ENCODE results near the gene PCNT.

PCNT gene

GRCh38 chr21:46323710-46324389, at the start of gene PCNT, which contains the start of gene C21orf58:
Gene PCNT (plus strand): TSS chr21:46324156. CDS start chr21:46324229, 73 bp downstream.
Gene C21orf58 (minus strand): TSS chr21:46323870. CDS start chr21:46322738, 1,132 bp downstream.
- WGBS (ENCODE audit: insufficient coverage, insufficient read length) = no CpG with 5 or more reads among the region's 76 CpGs
- Histone ChIP-seq H3K4me3 (ENCODE audit: low read length) (peak within 1 kb of the TSS; percentile 95), H3K36me3 (ENCODE audit: control insufficient read depth, insufficient read depth, low read length) (no peaks in the 10 kb centered on the region), H3K4me1 (ENCODE audit: control insufficient read depth, insufficient read depth, low read length) (peaks cover 4% of the 10 kb centered on the region), H3K27me3 (ENCODE audit: control insufficient read depth, insufficient read depth, low read length) (no peaks in the 10 kb centered on the region), H3K9me3 (ENCODE audit: control insufficient read depth, insufficient read depth, low read length) (no peaks in the 10 kb centered on the region), H3K27ac (ENCODE audit: low read length) (no peak within 1 kb of the TSS)
- peak; percentile 94 for DNase-seq (ENCODE audit: low read depth, low spot score)

GRCh38 chr21:46274797-46275390, 49.1 kb upstream of the PCNT start:
- no peak for DNase-seq (ENCODE audit: low read depth, low spot score)
- H3K27me3 ChIP-seq (ENCODE audit: control insufficient read depth, insufficient read depth, low read length) = no peaks in the 10 kb centered on the region
- no peak overlapping the region for H3K4me3 ChIP-seq (ENCODE audit: low read length)
- WGBS (ENCODE audit: insufficient coverage, insufficient read length) = no CpG with 5 or more reads among the region's 11 CpGs
- no peaks in the 10 kb centered on the region for H3K9me3 ChIP-seq (ENCODE audit: control insufficient read depth, insufficient read depth, low read length)
- peaks cover 25% of the 10 kb centered on the region for H3K36me3 ChIP-seq (ENCODE audit: control insufficient read depth, insufficient read depth, low read length)
- H3K27ac ChIP-seq (ENCODE audit: low read length) = no peak overlapping the region
- no peaks in the 10 kb centered on the region for H3K4me1 ChIP-seq (ENCODE audit: control insufficient read depth, insufficient read depth, low read length)

GRCh38 chr21:46284077-46284644, 39.8 kb upstream of the PCNT start:
- Histone ChIP-seq H3K27ac (ENCODE audit: low read length) (no peak overlapping the region), H3K36me3 (ENCODE audit: control insufficient read depth, insufficient read depth, low read length) (peaks cover 7% of the 10 kb centered on the region)
- no peak for DNase-seq (ENCODE audit: low read depth, low spot score)

GRCh38 chr21:46284733-46285132, 39.2 kb upstream of the PCNT start:
- Histone ChIP-seq H3K27me3 (ENCODE audit: control insufficient read depth, insufficient read depth, low read length) (no peaks in the 10 kb centered on the region), H3K27ac (ENCODE audit: low read length) (no peak overlapping the region), H3K4me3 (ENCODE audit: low read length) (no peak overlapping the region), H3K4me1 (ENCODE audit: control insufficient read depth, insufficient read depth, low read length) (no peaks in the 10 kb centered on the region), H3K36me3 (ENCODE audit: control insufficient read depth, insufficient read depth, low read length) (peaks cover 2% of the 10 kb centered on the region), H3K9me3 (ENCODE audit: control insufficient read depth, insufficient read depth, low read length) (no peaks in the 10 kb centered on the region)
- WGBS (ENCODE audit: insufficient coverage, insufficient read length) = no CpG with 5 or more reads among the region's 1 CpG
- DNase-seq (ENCODE audit: low read depth, low spot score) = no peak

More at GRCh38 chr21:46284077-46284644, 39.8 kb upstream of the PCNT start:
- H3K4me1 ChIP-seq (ENCODE audit: control insufficient read depth, insufficient read depth, low read length) = no peaks in the 10 kb centered on the region
- no peaks in the 10 kb centered on the region for H3K27me3 ChIP-seq (ENCODE audit: control insufficient read depth, insufficient read depth, low read length)
- no peak overlapping the region for H3K4me3 ChIP-seq (ENCODE audit: low read length)
- H3K9me3 ChIP-seq (ENCODE audit: control insufficient read depth, insufficient read depth, low read length) = no peaks in the 10 kb centered on the region
- no CpG with 5 or more reads among the region's 15 CpGs for WGBS (ENCODE audit: insufficient coverage, insufficient read length)

- WGBS (ENCODE audit: insufficient coverage, insufficient read length) = no CpG with 5 or more reads among the region's 6 CpGs
- peak within 1 kb of the TSS; percentile 96 for H3K4me3 ChIP-seq (ENCODE audit: low read length)
- DNase-seq (ENCODE audit: low read depth, low spot score) = no peak
- no peaks in the 10 kb centered on the region for H3K36me3 ChIP-seq (ENCODE audit: control insufficient read depth, insufficient read depth, low read length)
- H3K9me3 ChIP-seq (ENCODE audit: control insufficient read depth, insufficient read depth, low read length) = no peaks in the 10 kb centered on the region
- no peaks in the 10 kb centered on the region for H3K4me1 ChIP-seq (ENCODE audit: control insufficient read depth, insufficient read depth, low read length)
- no peaks in the 10 kb centered on the region for H3K27me3 ChIP-seq (ENCODE audit: control insufficient read depth, insufficient read depth, low read length)
- H3K27ac ChIP-seq (ENCODE audit: low read length) = no peak within 1 kb of the TSS
Measured at GRCh38 chr21:46285206-46285661, 38.7 kb upstream of the PCNT start, which contains the start of gene MCM3AP. Gene MCM3AP (minus strand): TSS chr21:46285611. CDS start chr21:46285286, 325 bp downstream.

GRCh38 chr21:46285761-46286647, 38.0 kb upstream of the PCNT start, which contains the start of gene YBEY:
Gene YBEY (plus strand): TSS chr21:46286342. CDS start chr21:46286914, 572 bp downstream.
- no CpG with 5 or more reads among the region's 105 CpGs for WGBS (ENCODE audit: insufficient coverage, insufficient read length)
- peak; percentile 70 for DNase-seq (ENCODE audit: low read depth, low spot score)
- Histone ChIP-seq H3K9me3 (ENCODE audit: control insufficient read depth, insufficient read depth, low read length) (no peaks in the 10 kb centered on the region), H3K27me3 (ENCODE audit: control insufficient read depth, insufficient read depth, low read length) (no peaks in the 10 kb centered on the region), H3K36me3 (ENCODE audit: control insufficient read depth, insufficient read depth, low read length) (no peaks in the 10 kb centered on the region), H3K27ac (ENCODE audit: low read length) (peak within 1 kb of the TSS; percentile 47), H3K4me1 (ENCODE audit: control insufficient read depth, insufficient read depth, low read length) (no peaks in the 10 kb centered on the region), H3K4me3 (ENCODE audit: low read length) (peak within 1 kb of the TSS; percentile 96)

- DNase-seq (ENCODE audit: low read depth, low spot score) = no peak
- Histone ChIP-seq H3K27ac (ENCODE audit: low read length) (peak overlapping the region; percentile 47), H3K4me1 (ENCODE audit: control insufficient read depth, insufficient read depth, low read length) (no peaks in the 10 kb centered on the region), H3K36me3 (ENCODE audit: control insufficient read depth, insufficient read depth, low read length) (0 out of 2 replicates have a peak, but pooled peaks cover 3% of the 10 kb centered on the region), H3K4me3 (ENCODE audit: low read length) (peak overlapping the region; percentile 96; the same call in 1 of the 2 replicates), H3K27me3 (ENCODE audit: control insufficient read depth, insufficient read depth, low read length) (no peaks in the 10 kb centered on the region), H3K9me3 (ENCODE audit: control insufficient read depth, insufficient read depth, low read length) (no peaks in the 10 kb centered on the region)
- WGBS (ENCODE audit: insufficient coverage, insufficient read length) = no CpG with 5 or more reads among the region's 16 CpGs
Measured at GRCh38 chr21:46286648-46287002, 37.3 kb upstream of the PCNT start.

- H3K4me3 ChIP-seq (ENCODE audit: low read length) = no peak overlapping the region
- H3K36me3 ChIP-seq (ENCODE audit: control insufficient read depth, insufficient read depth, low read length) = 0 out of 2 replicates have a peak, but pooled peaks cover 3% of the 10 kb centered on the region
- H3K27ac ChIP-seq (ENCODE audit: low read length) = no peak overlapping the region
- H3K4me1 ChIP-seq (ENCODE audit: control insufficient read depth, insufficient read depth, low read length) = no peaks in the 10 kb centered on the region
- H3K27me3 ChIP-seq (ENCODE audit: control insufficient read depth, insufficient read depth, low read length) = no peaks in the 10 kb centered on the region
- no CpG with 5 or more reads among the region's 10 CpGs for WGBS (ENCODE audit: insufficient coverage, insufficient read length)
- no peak for DNase-seq (ENCODE audit: low read depth, low spot score)
- no peaks in the 10 kb centered on the region for H3K9me3 ChIP-seq (ENCODE audit: control insufficient read depth, insufficient read depth, low read length)
Measured at GRCh38 chr21:46287541-46287940, 36.4 kb upstream of the PCNT start.

GRCh38 chr21:46289655-46290179, 34.2 kb upstream of the PCNT start:
- Histone ChIP-seq H3K36me3 (ENCODE audit: control insufficient read depth, insufficient read depth, low read length) (0 out of 2 replicates have a peak, but pooled peaks cover 3% of the 10 kb centered on the region), H3K9me3 (ENCODE audit: control insufficient read depth, insufficient read depth, low read length) (no peaks in the 10 kb centered on the region), H3K27me3 (ENCODE audit: control insufficient read depth, insufficient read depth, low read length) (no peaks in the 10 kb centered on the region), H3K4me1 (ENCODE audit: control insufficient read depth, insufficient read depth, low read length) (no peaks in the 10 kb centered on the region), H3K27ac (ENCODE audit: low read length) (no peak overlapping the region), H3K4me3 (ENCODE audit: low read length) (no peak overlapping the region)
- no CpG with 5 or more reads among the region's 6 CpGs for WGBS (ENCODE audit: insufficient coverage, insufficient read length)
- DNase-seq (ENCODE audit: low read depth, low spot score) = no peak

Measured in iPS DF 6.9 (cell line).